A549 (cell line): ENCODE results near the gene ATP5ME. TPM values are rescaled to one million over a fixed set of nuclear protein-coding genes. Genes with fewer than 3 reads are reported as not detected.

Source experiments
- ATAC-seq, 2 experiments: fragments of 200-7000 bp in 1 of 2; fragments of >200 bp in 1 of 2; cut with Nextera tagmentation in 1 of 2; cut with Tn5 transposase in 1 of 2; 3 replicates each; pipeline versions ENCODE4 v1.8.0 to v1.9.1; 2018 to 2020; ENCODE audit warnings: mild to moderate bottlenecking in 1 of 2, moderate library complexity in 1 of 2
- CTCF ChIA-PET: fragments of 300-600 bp; sonication (Branson Sonifier 250); formaldehyde crosslinking; extraction: SDS; loops from one replicate; lab custom pipeline; 2021; ENCODE audit warnings: antibody characterized with exemption, inconsistent platforms; lab: Yijun Ruan, JAX
- POLR2A ChIA-PET: fragments of 350-600 bp; formaldehyde crosslinking; extraction: SDS; loops from one replicate; lab custom pipeline; 2021; ENCODE audit warnings: antibody characterized with exemption, inconsistent platforms; lab: Yijun Ruan, JAX
- DNase-seq, 2 experiments: peaks; one replicate each; pipeline versions ENCODE4 v3.0.0 to v3.0.0-alpha.2; 2011 to 2016; ENCODE audit warnings: low read depth in 1 of 2, low spot score in 1 of 2
- FAIRE-seq: peaks from 2 replicates; lab custom pipeline; 2011; peaks lifted over from hg19 to GRCh38; lab: Jason Lieb, UNC
- H3K27ac ChIP-seq, 2 experiments: fragments of >200 bp; sonication (Bioruptor Twin); formaldehyde crosslinking; 3 replicates each; pipeline ENCODE4 v1.5.1; 2016 to 2017
- H3K4me1 ChIP-seq: fragments of >200 bp; sonication (Bioruptor Twin); formaldehyde crosslinking; 3 replicates; pipeline ENCODE4 v1.6.1; 2016
- H3K4me2 ChIP-seq: fragments of >200 bp; sonication (Bioruptor Twin); formaldehyde crosslinking; 3 replicates; pipeline ENCODE4 v1.6.1; 2016
- H3K4me3 ChIP-seq: fragments of >200 bp; sonication (Bioruptor Twin); formaldehyde crosslinking; 3 replicates; pipeline ENCODE4 v1.5.1; 2016
- H3K9me3 ChIP-seq: fragments of >200 bp; sonication (Bioruptor Twin); formaldehyde crosslinking; 3 replicates; pipeline ENCODE4 v1.6.1; 2016
- CBX8 ChIP-seq: fragments of 200-600 bp; sonication (generic); IDR thresholded peaks from 2 replicates; pipeline ENCODE4 v1.6.1; 2016
- CHD2 ChIP-seq: fragments of 150-350 bp; IDR thresholded peaks from 2 replicates; pipeline ENCODE4 v1.6.1; 2014; ENCODE audit warnings: low read length; ENCODE audit not compliant: partially characterized antibody
- CHD4 ChIP-seq: fragments of 200-600 bp; sonication (generic); IDR thresholded peaks from 2 replicates; pipeline ENCODE4 v1.6.1; 2016; ENCODE audit warnings: antibody characterized with exemption, mild to moderate bottlenecking, borderline replicate concordance
- ESRRA ChIP-seq: fragments of 150-350 bp; IDR thresholded peaks from 2 replicates; pipeline ENCODE4 v1.6.1; 2014; ENCODE audit warnings: mild to moderate bottlenecking, low read length, borderline replicate concordance
- FOSB ChIP-seq: fragments of 250-450 bp; sonication (Bioruptor Pico); IDR thresholded peaks from 2 replicates; pipeline ENCODE4 v1.5.0; 2020; ENCODE audit warnings: mild to moderate bottlenecking, moderate library complexity
- GATA3 ChIP-seq: IDR thresholded peaks from 2 replicates; pipeline ENCODE4 v1.6.1; 2012; ENCODE audit warnings: borderline replicate concordance
- HDAC2 ChIP-seq: fragments of 200-600 bp; sonication (generic); IDR thresholded peaks from 2 replicates; pipeline ENCODE4 v1.6.1; 2016
- HOXA7 ChIP-seq: fragments of 250-450 bp; sonication (Bioruptor Pico); IDR thresholded peaks from 2 replicates; pipeline ENCODE4 v1.5.0; 2020; ENCODE audit warnings: mild to moderate bottlenecking, moderate library complexity
- HOXB5 ChIP-seq: fragments of 250-450 bp; sonication (Bioruptor Pico); IDR thresholded peaks from 2 replicates; pipeline ENCODE4 v1.5.0; 2020; ENCODE audit warnings: mild to moderate bottlenecking, moderate library complexity
- KDM5A ChIP-seq: fragments of 200-600 bp; sonication (generic); IDR thresholded peaks from 2 replicates; pipeline ENCODE4 v1.6.1; 2016; ENCODE audit warnings: antibody characterized with exemption, mild to moderate bottlenecking
- MYC ChIP-seq: IDR thresholded peaks from 2 replicates; pipeline ENCODE4 v1.6.1; 2012; ENCODE audit warnings: mild to moderate bottlenecking, inconsistent platforms, low read length, improper control_type of control experiment, borderline replicate concordance
- NPAS2 ChIP-seq: fragments of 250-450 bp; sonication (Bioruptor Pico); IDR thresholded peaks from 2 replicates; pipeline ENCODE4 v1.8.0; 2022; ENCODE audit warnings: mild to moderate bottlenecking, moderate library complexity, borderline replicate concordance
- PHF8 ChIP-seq: fragments of 200-600 bp; sonication (generic); IDR thresholded peaks from 2 replicates; pipeline ENCODE4 v1.6.1; 2016; ENCODE audit warnings: low read depth, mild to moderate bottlenecking, antibody characterized with exemption, moderate library complexity, borderline replicate concordance
- RFX5 ChIP-seq: fragments of 450-650 bp; IDR thresholded peaks from 2 replicates; pipeline ENCODE4 v1.7.1; 2014; ENCODE audit warnings: antibody characterized with exemption, mild to moderate bottlenecking, moderate library complexity
- SMC3 ChIP-seq: fragments of >200 bp; sonication (Bioruptor Twin); formaldehyde crosslinking; IDR thresholded peaks from 3 replicates; pipeline ENCODE4 v1.6.1; 2018; ENCODE audit warnings: inconsistent platforms
- TFCP2L1 ChIP-seq: fragments of 250-450 bp; sonication (Bioruptor Pico); IDR thresholded peaks from 2 replicates; pipeline ENCODE4 v1.5.0; 2021; ENCODE audit warnings: mild to moderate bottlenecking
- ZC3H11A ChIP-seq: fragments of 450-650 bp; IDR thresholded peaks from 2 replicates; pipeline ENCODE4 v1.6.1; 2014; ENCODE audit warnings: antibody characterized with exemption, mild to moderate bottlenecking
- ZFP36 ChIP-seq: fragments of 450-650 bp; IDR thresholded peaks from 2 replicates; pipeline ENCODE4 v1.6.1; 2014; ENCODE audit warnings: borderline replicate concordance; ENCODE audit not compliant: partially characterized antibody
- ZSCAN20 ChIP-seq: fragments of 250-450 bp; sonication (Bioruptor Pico); IDR thresholded peaks from 2 replicates; pipeline ENCODE4 v1.8.0; 2022; ENCODE audit warnings: mild to moderate bottlenecking, moderate library complexity
- WGBS: methylation state at CpG from one replicate; pipeline ENCODE4 v1.1.6; 2017; ENCODE audit errors: missing lambda C conversion rate; 5-methylcytosine and 5-hydroxymethylcytosine counted together
- polyA plus RNA-seq, 4 experiments: library from polyadenylated mRNA; depleted of rRNA in 3 of 4; stranded (reverse); fragments of >200 nt; fragmentation: RNase III in 1 of 4; extraction: RNeasy Plus Mini Kit Qiagen cat#74134 plus additional on column Dnase treatment in 1 of 4; gene quantifications; 2 replicates in 3 of 4; 3 replicates in 1 of 4; pipeline ENCODE4 v1.2.3, GENCODE V29; 2011 to 2017
- TF ChIP-seq, protein P1 (sequence below): fragments of 250-450 bp; sonication (Bioruptor Pico); IDR thresholded peaks from 2 replicates; pipeline ENCODE4 v1.5.0; 2021; ENCODE audit warnings: mild to moderate bottlenecking, moderate library complexity, borderline replicate concordance
- TF ChIP-seq, protein P2 (sequence below): fragments of 150-350 bp; IDR thresholded peaks from 2 replicates; pipeline ENCODE4 v1.6.1; 2014; ENCODE audit warnings: low read depth, mild to moderate bottlenecking, low read length
- TF ChIP-seq, protein P3 (sequence below): IDR thresholded peaks from 2 replicates; pipeline ENCODE4 v1.6.1; 2012
- TF ChIP-seq, protein P4 (sequence below): IDR thresholded peaks from 2 replicates; pipeline ENCODE4 v1.6.1; 2012; ENCODE audit warnings: low read depth, borderline replicate concordance

Gene ATP5ME
- polyA plus RNA-seq, 2 of the 4 experiments (the other 2 are of a cell fraction) = 198 to 659 TPM

DNA sequence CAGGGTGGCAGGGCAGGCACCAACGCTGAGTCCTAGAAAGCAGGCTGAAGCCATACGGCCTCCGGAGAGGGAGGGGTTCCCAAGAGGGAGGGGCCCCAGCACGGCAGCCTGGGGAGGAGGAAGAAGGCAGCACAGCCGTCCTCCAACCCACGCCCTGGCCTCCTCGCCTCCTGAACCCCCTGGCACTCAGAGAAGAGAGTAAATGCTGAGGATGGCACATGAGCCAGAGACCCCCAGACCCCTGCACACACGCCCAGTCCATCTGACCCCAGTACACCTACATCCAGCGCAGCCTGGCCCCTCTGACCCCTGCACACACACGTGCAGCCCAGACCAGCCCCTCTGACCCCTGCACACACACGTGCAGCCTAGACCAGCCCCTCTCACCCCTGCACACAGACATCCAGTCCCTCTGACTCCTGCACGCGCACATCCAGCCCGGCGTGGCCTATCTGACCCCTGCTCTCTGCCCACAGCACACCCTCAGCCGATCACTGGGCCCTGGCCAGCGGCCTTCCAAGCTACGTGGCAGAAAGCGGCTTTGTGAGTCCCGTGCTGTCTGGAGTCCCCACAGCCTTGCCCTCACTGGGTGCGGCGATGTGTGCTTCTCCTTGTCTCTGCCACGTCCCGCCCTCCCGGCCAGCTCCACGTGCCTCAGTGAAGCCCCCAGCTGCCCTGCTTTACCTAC is 18.5 kb downstream of the ATP5ME start:
- Histone ChIP-seq H3K4me3 (no peak overlapping the region), H3K9me3 (no peaks in the 10 kb centered on the region; the same call in 2 of the 3 replicates), H3K4me1 (no peaks in the 10 kb centered on the region), H3K27ac (no peak overlapping the region), H3K4me2 (no peak overlapping the region)
- ATAC-seq (no peak), DNase-seq (no peak), FAIRE-seq (no peak)
- ChIA-PET POLR2A (no interaction called here), CTCF (no interaction called here)
- WGBS = 66% methylated on average over 17 of the region's 26 CpGs
- no peak for TF ChIP-seq SMC3
- TF ChIP-seq NPAS2 (CRISPR knock-in tag) = no peak
- no peak for TF ChIP-seq MYC
- TF ChIP-seq ZSCAN20 (CRISPR knock-in tag) = no peak
- no peak for TF ChIP-seq CHD4
- no peak for TF ChIP-seq KDM5A
- TF ChIP-seq, protein P1, sequence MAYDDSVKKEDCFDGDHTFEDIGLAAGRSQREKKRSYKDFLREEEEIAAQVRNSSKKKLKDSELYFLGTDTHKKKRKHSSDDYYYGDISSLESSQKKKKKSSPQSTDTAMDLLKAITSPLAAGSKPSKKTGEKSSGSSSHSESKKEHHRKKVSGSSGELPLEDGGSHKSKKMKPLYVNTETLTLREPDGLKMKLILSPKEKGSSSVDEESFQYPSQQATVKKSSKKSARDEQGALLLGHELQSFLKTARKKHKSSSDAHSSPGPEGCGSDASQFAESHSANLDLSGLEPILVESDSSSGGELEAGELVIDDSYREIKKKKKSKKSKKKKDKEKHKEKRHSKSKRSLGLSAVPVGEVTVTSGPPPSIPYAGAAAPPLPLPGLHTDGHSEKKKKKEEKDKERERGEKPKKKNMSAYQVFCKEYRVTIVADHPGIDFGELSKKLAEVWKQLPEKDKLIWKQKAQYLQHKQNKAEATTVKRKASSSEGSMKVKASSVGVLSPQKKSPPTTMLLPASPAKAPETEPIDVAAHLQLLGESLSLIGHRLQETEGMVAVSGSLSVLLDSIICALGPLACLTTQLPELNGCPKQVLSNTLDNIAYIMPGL (CRISPR knock-in tag) = no peak
- no peak for TF ChIP-seq ZFP36
- TF ChIP-seq, protein P2, sequence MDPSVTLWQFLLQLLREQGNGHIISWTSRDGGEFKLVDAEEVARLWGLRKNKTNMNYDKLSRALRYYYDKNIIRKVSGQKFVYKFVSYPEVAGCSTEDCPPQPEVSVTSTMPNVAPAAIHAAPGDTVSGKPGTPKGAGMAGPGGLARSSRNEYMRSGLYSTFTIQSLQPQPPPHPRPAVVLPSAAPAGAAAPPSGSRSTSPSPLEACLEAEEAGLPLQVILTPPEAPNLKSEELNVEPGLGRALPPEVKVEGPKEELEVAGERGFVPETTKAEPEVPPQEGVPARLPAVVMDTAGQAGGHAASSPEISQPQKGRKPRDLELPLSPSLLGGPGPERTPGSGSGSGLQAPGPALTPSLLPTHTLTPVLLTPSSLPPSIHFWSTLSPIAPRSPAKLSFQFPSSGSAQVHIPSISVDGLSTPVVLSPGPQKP = no peak
- TF ChIP-seq HDAC2 = no peak
- TF ChIP-seq HOXA7 (CRISPR knock-in tag) = no peak

DNA sequence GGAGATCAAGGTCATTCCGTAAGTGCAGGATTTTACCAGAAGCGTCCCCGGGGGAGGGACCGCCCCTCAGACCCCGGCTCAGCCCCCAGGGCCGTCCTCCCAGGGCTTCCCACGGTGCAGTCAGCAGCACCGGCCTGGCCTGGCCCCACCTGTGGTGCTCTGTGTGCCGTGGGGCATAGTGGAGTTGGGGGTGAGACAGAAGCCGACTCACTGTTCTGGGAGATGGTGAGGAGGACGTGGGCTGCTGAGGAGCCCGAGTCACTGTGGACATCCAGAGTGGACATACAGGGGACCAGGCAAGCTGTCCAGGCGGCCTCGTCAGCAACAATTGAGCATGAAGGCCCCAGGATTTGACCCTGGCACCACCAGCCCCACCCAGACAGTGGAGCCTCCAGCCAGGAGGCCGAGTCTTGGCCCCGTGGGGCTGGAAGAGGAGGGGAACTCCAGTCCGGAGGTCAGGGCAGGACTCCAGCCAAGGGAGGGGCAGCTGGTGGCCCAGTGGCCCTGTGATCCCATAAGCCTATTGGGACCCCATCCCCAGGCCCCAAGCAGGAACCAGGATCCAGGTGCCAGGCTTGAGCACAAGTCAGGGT is 19.1 kb downstream of the ATP5ME start:
- Histone ChIP-seq H3K4me2 (no peak overlapping the region), H3K9me3 (no peaks in the 10 kb centered on the region), H3K4me1 (no peaks in the 10 kb centered on the region), H3K4me3 (no peak overlapping the region), H3K27ac (no peak overlapping the region)
- TF ChIP-seq FOSB (CRISPR knock-in tag) = no peak
- TF ChIP-seq, protein P3, sequence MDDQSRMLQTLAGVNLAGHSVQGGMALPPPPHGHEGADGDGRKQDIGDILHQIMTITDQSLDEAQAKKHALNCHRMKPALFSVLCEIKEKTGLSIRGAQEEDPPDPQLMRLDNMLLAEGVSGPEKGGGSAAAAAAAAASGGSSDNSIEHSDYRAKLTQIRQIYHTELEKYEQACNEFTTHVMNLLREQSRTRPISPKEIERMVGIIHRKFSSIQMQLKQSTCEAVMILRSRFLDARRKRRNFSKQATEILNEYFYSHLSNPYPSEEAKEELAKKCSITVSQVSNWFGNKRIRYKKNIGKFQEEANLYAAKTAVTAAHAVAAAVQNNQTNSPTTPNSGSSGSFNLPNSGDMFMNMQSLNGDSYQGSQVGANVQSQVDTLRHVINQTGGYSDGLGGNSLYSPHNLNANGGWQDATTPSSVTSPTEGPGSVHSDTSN = no peak
- no peak for TF ChIP-seq CHD2
- TF ChIP-seq ZFP36 = no peak
- no peak for TF ChIP-seq ESRRA
- TF ChIP-seq CHD4 = no peak
- 39% methylated on average over 7 of the region's 17 CpGs for WGBS
- ChIA-PET CTCF (no interaction called here), POLR2A (no interaction called here)
- DNase-seq (no peak), ATAC-seq (no peak), FAIRE-seq (no peak)

DNA sequence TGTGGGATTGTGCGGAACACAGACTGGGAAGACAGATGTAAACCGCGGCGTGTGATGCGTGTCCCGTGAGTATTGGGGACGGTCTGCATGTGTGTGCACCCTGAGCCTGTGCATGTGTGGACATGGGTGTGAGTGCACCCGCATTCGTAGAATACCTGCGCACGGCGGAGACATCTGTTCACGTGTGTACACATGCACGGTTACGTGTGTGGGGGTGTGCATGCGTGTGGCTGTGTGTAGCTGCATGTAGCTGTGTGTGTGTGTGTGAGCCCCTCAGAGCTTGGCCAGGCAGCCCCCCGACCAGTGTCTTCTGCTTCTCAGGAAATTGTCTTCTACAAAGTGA is 19.6 kb downstream of the ATP5ME start:
- no peak for TF ChIP-seq PHF8
- no peak for TF ChIP-seq GATA3
- TF ChIP-seq CHD2 = no peak
- TF ChIP-seq MYC = no peak
- TF ChIP-seq TFCP2L1 = no peak
- TF ChIP-seq, protein P4, sequence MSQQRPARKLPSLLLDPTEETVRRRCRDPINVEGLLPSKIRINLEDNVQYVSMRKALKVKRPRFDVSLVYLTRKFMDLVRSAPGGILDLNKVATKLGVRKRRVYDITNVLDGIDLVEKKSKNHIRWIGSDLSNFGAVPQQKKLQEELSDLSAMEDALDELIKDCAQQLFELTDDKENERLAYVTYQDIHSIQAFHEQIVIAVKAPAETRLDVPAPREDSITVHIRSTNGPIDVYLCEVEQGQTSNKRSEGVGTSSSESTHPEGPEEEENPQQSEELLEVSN = no peak
- TF ChIP-seq FOSB (CRISPR knock-in tag) = no peak
- no peak for TF ChIP-seq KDM5A
- TF ChIP-seq RFX5 = no peak
- no peak for TF ChIP-seq ZC3H11A
- TF ChIP-seq ZSCAN20 (CRISPR knock-in tag) = no peak
- TF ChIP-seq HOXB5 (CRISPR knock-in tag) = no peak
- no peak for TF ChIP-seq CBX8
- no peak for DNase-seq

More for the DNA sequence above, 19.6 kb downstream of the ATP5ME start:
- FAIRE-seq (no peak), ATAC-seq (no peak)
- H3K4me1 ChIP-seq = no peaks in the 10 kb centered on the region
- H3K4me3 ChIP-seq = no peak overlapping the region
- 88% methylated on average over 14 of the region's 17 CpGs for WGBS
- ChIA-PET POLR2A (no interaction called here), CTCF (no interaction called here)
- H3K9me3 ChIP-seq = no peaks in the 10 kb centered on the region
- H3K4me2 ChIP-seq = no peak overlapping the region
- no peak overlapping the region for H3K27ac ChIP-seq
